Measurements from ENCODE around the gene ACOX3.
"Not testable (repeated sequence)": the region's sequence is repeated elsewhere in the genome, so short reads cannot be mapped to it uniquely, and the experiment has no call there.

ACOX3 gene

GRCh38 chr4:8394061-8394519, 46.4 kb downstream of the ACOX3 start:
- H3K4me1 Mint-ChIP-seq = no peaks in the 10 kb centered on the region
- H3K27me3 Mint-ChIP-seq = no peaks in the 10 kb centered on the region
- no peak overlapping the region for H3K27ac Mint-ChIP-seq (ENCODE audit: low read depth)
- DNase-seq (ENCODE audit: low spot score in 2 of 2) (no peak), ATAC-seq (replicated peaks; ENCODE audit: extremely low read depth, poor library complexity, severe bottlenecking) (no peak)
- no peaks in the 10 kb centered on the region for H3K9me3 Mint-ChIP-seq
- no peak overlapping the region for H3K4me3 Mint-ChIP-seq
- H3K36me3 Mint-ChIP-seq (ENCODE audit: insufficient read depth) = peaks cover 19% of the 10 kb centered on the region

- Mint-ChIP-seq H3K27ac (ENCODE audit: low read depth) (no peak overlapping the region), H3K36me3 (ENCODE audit: insufficient read depth) (peaks cover 19% of the 10 kb centered on the region), H3K27me3 (no peaks in the 10 kb centered on the region), H3K9me3 (no peaks in the 10 kb centered on the region), H3K4me3 (no peak overlapping the region), H3K4me1 (no peaks in the 10 kb centered on the region)
- DNase-seq (ENCODE audit: low spot score in 2 of 2) (no peak), ATAC-seq (replicated peaks; ENCODE audit: extremely low read depth, poor library complexity, severe bottlenecking) (no peak)
These were observed 46.9 kb downstream of the ACOX3 start for GRCh38 chr4:8393593-8394038.

GRCh38 chr4:8392591-8393190, 47.8 kb downstream of the ACOX3 start:
- DNase-seq (ENCODE audit: low spot score in 2 of 2) = no peak
- no peak for ATAC-seq (replicated peaks; ENCODE audit: extremely low read depth, poor library complexity, severe bottlenecking)
- no peak overlapping the region for H3K27ac Mint-ChIP-seq (ENCODE audit: low read depth)

GRCh38 chr4:8391972-8392371, 48.6 kb downstream of the ACOX3 start:
- ATAC-seq (replicated peaks; ENCODE audit: extremely low read depth, poor library complexity, severe bottlenecking) = no peak
- Mint-ChIP-seq H3K4me1 (no peaks in the 10 kb centered on the region), H3K36me3 (ENCODE audit: insufficient read depth) (peaks cover 24% of the 10 kb centered on the region), H3K4me3 (no peak overlapping the region), H3K27ac (ENCODE audit: low read depth) (no peak overlapping the region), H3K9me3 (no peaks in the 10 kb centered on the region), H3K27me3 (no peaks in the 10 kb centered on the region)
- DNase-seq (ENCODE audit: low spot score in 2 of 2) = no peak

More at GRCh38 chr4:8392591-8393190, 47.8 kb downstream of the ACOX3 start:
- Mint-ChIP-seq H3K9me3 (no peaks in the 10 kb centered on the region), H3K27me3 (no peaks in the 10 kb centered on the region), H3K4me1 (no peaks in the 10 kb centered on the region), H3K36me3 (ENCODE audit: insufficient read depth) (peaks cover 23% of the 10 kb centered on the region), H3K4me3 (no peak overlapping the region)

GRCh38 chr4:8391071-8391470, 49.5 kb downstream of the ACOX3 start:
- ATAC-seq (replicated peaks; ENCODE audit: extremely low read depth, poor library complexity, severe bottlenecking) (no peak), DNase-seq (ENCODE audit: low spot score in 2 of 2) (no peak)
- Mint-ChIP-seq H3K27me3 (no peaks in the 10 kb centered on the region), H3K9me3 (no peaks in the 10 kb centered on the region), H3K4me1 (no peaks in the 10 kb centered on the region), H3K36me3 (ENCODE audit: insufficient read depth) (peaks cover 21% of the 10 kb centered on the region), H3K27ac (ENCODE audit: low read depth) (no peak overlapping the region), H3K4me3 (no peak overlapping the region)

- H3K9me3 Mint-ChIP-seq = no peaks in the 10 kb centered on the region
- DNase-seq (ENCODE audit: low spot score in 2 of 2) = no peak
- H3K27me3 Mint-ChIP-seq = no peaks in the 10 kb centered on the region
- H3K27ac Mint-ChIP-seq (ENCODE audit: low read depth) = no peak overlapping the region
- no peak for ATAC-seq (replicated peaks; ENCODE audit: extremely low read depth, poor library complexity, severe bottlenecking)
- no peaks in the 10 kb centered on the region for H3K4me1 Mint-ChIP-seq
- no peak overlapping the region for H3K4me3 Mint-ChIP-seq
- H3K36me3 Mint-ChIP-seq (ENCODE audit: insufficient read depth) = peaks cover 22% of the 10 kb centered on the region
These were observed 49.9 kb downstream of the ACOX3 start for GRCh38 chr4:8390577-8390976.

- Mint-ChIP-seq H3K4me3 (no peak overlapping the region), H3K27me3 (no peaks in the 10 kb centered on the region), H3K4me1 (no peaks in the 10 kb centered on the region), H3K36me3 (ENCODE audit: insufficient read depth) (peaks cover 26% of the 10 kb centered on the region), H3K27ac (ENCODE audit: low read depth) (no peak overlapping the region), H3K9me3 (no peaks in the 10 kb centered on the region)
- DNase-seq (ENCODE audit: low spot score in 2 of 2) (no peak), ATAC-seq (replicated peaks; ENCODE audit: extremely low read depth, poor library complexity, severe bottlenecking) (no peak)
These were observed 52.0 kb downstream of the ACOX3 start for GRCh38 chr4:8388528-8388870.

GRCh38 chr4:8387615-8388527, 52.7 kb downstream of the ACOX3 start:
- Mint-ChIP-seq H3K9me3 (no peaks in the 10 kb centered on the region), H3K27ac (ENCODE audit: low read depth) (peak overlapping the region; percentile 32), H3K4me1 (no peaks in the 10 kb centered on the region), H3K36me3 (ENCODE audit: insufficient read depth) (peaks cover 26% of the 10 kb centered on the region), H3K4me3 (no peak overlapping the region), H3K27me3 (no peaks in the 10 kb centered on the region)
- ATAC-seq (replicated peaks; ENCODE audit: extremely low read depth, poor library complexity, severe bottlenecking) = no peak
- DNase-seq (ENCODE audit: low spot score in 2 of 2) = no peak

GRCh38 chr4:8387194-8387593, 53.3 kb downstream of the ACOX3 start:
- no peaks in the 10 kb centered on the region for H3K9me3 Mint-ChIP-seq
- no peak for DNase-seq (ENCODE audit: low spot score in 2 of 2)
- H3K4me3 Mint-ChIP-seq = no peak overlapping the region
- peak overlapping the region; percentile 32 for H3K27ac Mint-ChIP-seq (ENCODE audit: low read depth)
- H3K36me3 Mint-ChIP-seq (ENCODE audit: insufficient read depth) = peaks cover 22% of the 10 kb centered on the region
- no peaks in the 10 kb centered on the region for H3K27me3 Mint-ChIP-seq
- ATAC-seq (replicated peaks; ENCODE audit: extremely low read depth, poor library complexity, severe bottlenecking) = no peak
- H3K4me1 Mint-ChIP-seq = no peaks in the 10 kb centered on the region

GRCh38 chr4:8386731-8387130, 53.8 kb downstream of the ACOX3 start:
- H3K4me1 Mint-ChIP-seq = no peaks in the 10 kb centered on the region
- no peak overlapping the region for H3K4me3 Mint-ChIP-seq
- no peaks in the 10 kb centered on the region for H3K27me3 Mint-ChIP-seq
- DNase-seq (ENCODE audit: low spot score in 2 of 2) (no peak), ATAC-seq (replicated peaks; ENCODE audit: extremely low read depth, poor library complexity, severe bottlenecking) (no peak)
- H3K9me3 Mint-ChIP-seq = no peaks in the 10 kb centered on the region
- H3K27ac Mint-ChIP-seq (ENCODE audit: low read depth) = no peak overlapping the region
- H3K36me3 Mint-ChIP-seq (ENCODE audit: insufficient read depth) = peaks cover 18% of the 10 kb centered on the region

- DNase-seq (ENCODE audit: low spot score in 2 of 2); H3K27me3 Mint-ChIP-seq; H3K4me3 Mint-ChIP-seq; H3K4me1 Mint-ChIP-seq; H3K27ac Mint-ChIP-seq (ENCODE audit: low read depth); H3K9me3 Mint-ChIP-seq; ATAC-seq (replicated peaks; ENCODE audit: extremely low read depth, poor library complexity, severe bottlenecking): not testable (repeated sequence)
- H3K36me3 Mint-ChIP-seq (ENCODE audit: insufficient read depth) = peaks cover 17% of the 10 kb centered on the region
These were observed 54.4 kb downstream of the ACOX3 start for GRCh38 chr4:8386131-8386530.

- Mint-ChIP-seq H3K27ac (ENCODE audit: low read depth) (no peak overlapping the region), H3K9me3 (no peaks in the 10 kb centered on the region), H3K27me3 (no peaks in the 10 kb centered on the region), H3K4me1 (no peaks in the 10 kb centered on the region), H3K36me3 (ENCODE audit: insufficient read depth) (peaks cover 14% of the 10 kb centered on the region), H3K4me3 (no peak overlapping the region)
- ATAC-seq (replicated peaks; ENCODE audit: extremely low read depth, poor library complexity, severe bottlenecking) (no peak), DNase-seq (ENCODE audit: low spot score in 2 of 2) (no peak)
These were observed 54.9 kb downstream of the ACOX3 start for GRCh38 chr4:8385611-8386010.

GRCh38 chr4:8385106-8385505, 55.4 kb downstream of the ACOX3 start:
- no peak for ATAC-seq (replicated peaks; ENCODE audit: extremely low read depth, poor library complexity, severe bottlenecking)
- no peak for DNase-seq (ENCODE audit: low spot score in 2 of 2)
- Mint-ChIP-seq H3K4me1 (no peaks in the 10 kb centered on the region), H3K36me3 (ENCODE audit: insufficient read depth) (peaks cover 11% of the 10 kb centered on the region), H3K27me3 (no peaks in the 10 kb centered on the region), H3K4me3 (no peak overlapping the region), H3K9me3 (no peaks in the 10 kb centered on the region), H3K27ac (ENCODE audit: low read depth) (no peak overlapping the region)
